ENCODE measurements around the gene HMGCR. TPM values are rescaled to one million over a fixed set of nuclear protein-coding genes. Genes with fewer than 3 reads are reported as not detected.

HMGCR gene
- polyA plus RNA-seq, 1 of the 3 experiments (the other 2 are of a cell fraction), result 8.2 TPM

DNA sequence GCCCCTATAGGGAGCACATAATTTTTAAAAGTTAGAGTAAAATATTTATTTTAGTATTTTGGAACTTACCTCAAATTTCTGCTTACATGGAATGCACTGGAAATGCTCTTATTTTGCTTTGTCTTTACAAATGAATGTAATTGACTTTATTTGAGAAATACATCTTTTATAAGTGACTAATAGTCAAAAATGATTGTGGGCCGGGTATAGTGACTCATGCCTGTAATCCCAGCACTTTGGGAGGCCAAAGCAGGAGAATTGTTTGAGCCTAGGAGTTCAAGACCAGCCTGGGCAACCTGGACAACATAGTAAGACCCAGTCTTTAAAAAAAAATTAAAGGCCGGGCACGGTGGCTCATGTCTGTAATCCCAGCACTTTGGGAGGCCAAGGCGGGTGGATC, 5.8 kb downstream of the HMGCR start:
- peaks cover 6% of the 10 kb centered on the region for H3F3A ChIP-seq (replicated peaks; ENCODE audit: insufficient read depth)
- H3K27me3 ChIP-seq (ENCODE audit: insufficient read depth), result no peaks in the 10 kb centered on the region
- H3K4me1 ChIP-seq (ENCODE audit: control insufficient read depth in 1 of 2, insufficient read depth in 2 of 2, low read depth in 1 of 2, low read length in 1 of 2), result peaks cover 0 to 14% of the 10 kb centered on the region in 2 experiments; a peak in 3 of 4 replicates
- H3K4me2 ChIP-seq, result no peak overlapping the region
- ChIA-PET POLR2A (no interaction called here), CTCF (no interaction called here)
- H3K27ac ChIP-seq (ENCODE audit: low read depth in 2 of 2, low read length in 1 of 2), result no peak overlapping the region
- H3K36me3 ChIP-seq (replicated peaks in 1 of 2; ENCODE audit: control insufficient read depth in 1 of 2, insufficient read depth in 2 of 2, low read length in 1 of 2), result peaks cover 40 to 42% of the 10 kb centered on the region in 2 experiments
- peaks cover 19% of the 10 kb centered on the region; the same call in 1 of the 2 replicates for H4K20me1 ChIP-seq (ENCODE audit: insufficient read depth)
- H3K9me2 ChIP-seq, result no peaks in the 10 kb centered on the region
- DNase-seq, result no peak
- no peak overlapping the region for H2AFZ ChIP-seq (ENCODE audit: low read depth)
- H3K9me3 ChIP-seq, result no peaks in the 10 kb centered on the region
- H3K79me2 ChIP-seq (ENCODE audit: insufficient read depth), result peaks cover 70% of the 10 kb centered on the region
- TF ChIP-seq JUND (IDR thresholded peaks at IDR 0.05), result 0 out of 2 replicates have a peak, but pooled peaks have one; percentile 8
- no peak for TF ChIP-seq CHD2 (IDR thresholded peaks at IDR 0.05; ENCODE audit: low read length, partially characterized antibody)
- no peak for TF ChIP-seq RFX5 (IDR thresholded peaks at IDR 0.05; ENCODE audit: low read length)
- TF ChIP-seq, protein P1, sequence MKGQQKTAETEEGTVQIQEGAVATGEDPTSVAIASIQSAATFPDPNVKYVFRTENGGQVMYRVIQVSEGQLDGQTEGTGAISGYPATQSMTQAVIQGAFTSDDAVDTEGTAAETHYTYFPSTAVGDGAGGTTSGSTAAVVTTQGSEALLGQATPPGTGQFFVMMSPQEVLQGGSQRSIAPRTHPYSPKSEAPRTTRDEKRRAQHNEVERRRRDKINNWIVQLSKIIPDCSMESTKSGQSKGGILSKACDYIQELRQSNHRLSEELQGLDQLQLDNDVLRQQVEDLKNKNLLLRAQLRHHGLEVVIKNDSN (IDR thresholded peaks at IDR 0.05; ENCODE audit: borderline replicate concordance, low read depth), result no peak
- no peak for TF ChIP-seq RXRA (IDR thresholded peaks at IDR 0.05; ENCODE audit: borderline replicate concordance, low read depth)
- no peak overlapping the region for H3K9ac ChIP-seq
- no peak overlapping the region for H3K4me3 ChIP-seq (ENCODE audit: low read depth in 2 of 2, low read length in 1 of 2)
- WGBS (ENCODE audit: low lambda C conversion rate), result 91% methylated on average over 4 of the region's 4 CpGs

DNA sequence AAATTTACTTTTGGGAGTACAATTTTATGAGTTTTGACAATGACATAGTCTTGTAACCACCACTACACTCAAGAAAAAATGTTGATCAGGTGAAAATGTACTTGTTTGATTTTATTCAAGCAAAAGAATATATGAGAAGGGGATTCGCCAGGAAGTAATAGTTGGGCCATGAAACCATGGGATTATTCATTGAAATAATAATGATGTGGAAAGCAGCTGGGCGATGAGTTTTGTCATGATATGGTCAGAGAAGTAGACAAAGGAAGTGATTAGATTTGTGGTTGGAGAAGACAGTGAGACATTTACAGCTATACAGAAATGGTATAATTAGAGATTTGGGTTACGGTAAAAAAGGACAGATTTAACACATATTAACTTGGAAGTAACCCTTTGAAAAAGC, 11.2 kb downstream of the HMGCR start:
- H3K9me3 ChIP-seq, result no peaks in the 10 kb centered on the region
- H3K9ac ChIP-seq, result no peak overlapping the region
- H3K4me3 ChIP-seq (ENCODE audit: low read depth in 2 of 2, low read length in 1 of 2), result no peak overlapping the region
- 0 out of 4 replicates have a peak overlapping the region, but pooled peaks of 1 of the 2 experiments have one; percentile 16 for H3K27ac ChIP-seq (ENCODE audit: low read depth in 2 of 2, low read length in 1 of 2)
- H3K27me3 ChIP-seq (ENCODE audit: insufficient read depth), result no peaks in the 10 kb centered on the region
- WGBS (ENCODE audit: low lambda C conversion rate), result 96% methylated on average over 3 of the region's 3 CpGs
- no peaks in the 10 kb centered on the region for H4K20me1 ChIP-seq (ENCODE audit: insufficient read depth)
- TF ChIP-seq ELF1 (IDR thresholded peaks at IDR 0.05) (no peak), MXI1 (IDR thresholded peaks at IDR 0.05; ENCODE audit: low read depth, low read length) (no peak)
- TF ChIP-seq, protein P2, sequence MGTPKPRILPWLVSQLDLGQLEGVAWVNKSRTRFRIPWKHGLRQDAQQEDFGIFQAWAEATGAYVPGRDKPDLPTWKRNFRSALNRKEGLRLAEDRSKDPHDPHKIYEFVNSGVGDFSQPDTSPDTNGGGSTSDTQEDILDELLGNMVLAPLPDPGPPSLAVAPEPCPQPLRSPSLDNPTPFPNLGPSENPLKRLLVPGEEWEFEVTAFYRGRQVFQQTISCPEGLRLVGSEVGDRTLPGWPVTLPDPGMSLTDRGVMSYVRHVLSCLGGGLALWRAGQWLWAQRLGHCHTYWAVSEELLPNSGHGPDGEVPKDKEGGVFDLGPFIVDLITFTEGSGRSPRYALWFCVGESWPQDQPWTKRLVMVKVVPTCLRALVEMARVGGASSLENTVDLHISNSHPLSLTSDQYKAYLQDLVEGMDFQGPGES (IDR thresholded peaks at IDR 0.05; ENCODE audit: low read depth, low read length), result no peak
- no peak for DNase-seq
- POLR2A ChIA-PET, result no interaction called here
- no peaks in the 10 kb centered on the region for H3K9me2 ChIP-seq
- no peaks in the 10 kb centered on the region for H3K4me1 ChIP-seq (ENCODE audit: control insufficient read depth in 1 of 2, insufficient read depth in 2 of 2, low read depth in 1 of 2, low read length in 1 of 2)
- CTCF ChIA-PET, result interaction anchor here (1.3 kb wide), 1 partner anchor 14 kb away, joined by 3 read pairs; no protein-coding TSS in a partner anchor
- H3K4me2 ChIP-seq, result no peak overlapping the region
- H3K79me2 ChIP-seq (ENCODE audit: insufficient read depth), result peaks cover 22% of the 10 kb centered on the region
- peaks cover 6% of the 10 kb centered on the region for H3F3A ChIP-seq (replicated peaks; ENCODE audit: insufficient read depth)
- peaks cover 86 to 91% of the 10 kb centered on the region in 2 experiments for H3K36me3 ChIP-seq (replicated peaks in 1 of 2; ENCODE audit: control insufficient read depth in 1 of 2, insufficient read depth in 2 of 2, low read length in 1 of 2)
- H2AFZ ChIP-seq (ENCODE audit: low read depth), result no peak overlapping the region

DNA sequence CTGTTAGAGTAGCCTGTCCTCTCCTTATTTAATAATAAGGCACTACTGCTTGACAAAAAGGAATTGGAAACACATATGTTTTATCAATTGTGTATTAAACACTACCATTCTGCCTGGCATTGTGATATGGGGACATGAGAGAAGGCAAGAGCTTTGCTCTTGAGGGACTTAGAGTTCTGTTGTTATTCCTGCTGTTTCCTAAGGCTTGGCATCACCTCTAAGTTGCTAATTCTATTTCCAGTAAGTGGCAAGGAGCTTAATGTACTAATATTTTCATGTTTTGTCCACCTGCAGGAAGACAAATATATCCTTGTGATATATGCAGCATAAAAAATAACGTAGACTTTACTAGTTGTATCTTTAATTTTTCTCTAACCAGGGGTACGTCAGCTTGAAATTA, 12.6 kb downstream of the HMGCR start:
- Histone ChIP-seq H3K36me3 (replicated peaks in 1 of 2; ENCODE audit: control insufficient read depth in 1 of 2, insufficient read depth in 2 of 2, low read length in 1 of 2) (peaks cover 92 to 94% of the 10 kb centered on the region in 2 experiments), H3K4me1 (ENCODE audit: control insufficient read depth in 1 of 2, insufficient read depth in 2 of 2, low read depth in 1 of 2, low read length in 1 of 2) (no peaks in the 10 kb centered on the region), H4K20me1 (ENCODE audit: insufficient read depth) (no peaks in the 10 kb centered on the region), H3K9me3 (no peaks in the 10 kb centered on the region), H3K4me3 (ENCODE audit: low read depth in 2 of 2, low read length in 1 of 2) (no peak overlapping the region), H3K4me2 (no peak overlapping the region), H3K79me2 (ENCODE audit: insufficient read depth) (peaks cover 12% of the 10 kb centered on the region; the same call in 1 of the 2 replicates), H3K9me2 (no peaks in the 10 kb centered on the region), H3F3A (replicated peaks; ENCODE audit: insufficient read depth) (peaks cover 6% of the 10 kb centered on the region), H2AFZ (ENCODE audit: low read depth) (no peak overlapping the region), H3K27ac (ENCODE audit: low read depth in 2 of 2, low read length in 1 of 2) (no peak overlapping the region), H3K27me3 (ENCODE audit: insufficient read depth) (no peaks in the 10 kb centered on the region), H3K9ac (no peak overlapping the region)
- CTCF ChIA-PET, result interaction anchor here (0.8 to 1.5 kb wide), 2 partner anchors 10 to 13 kb away, joined by 3 to 4 read pairs; partner anchors contain the start of gene HMGCR
- WGBS (ENCODE audit: low lambda C conversion rate), result 88% methylated on average over 2 of the region's 2 CpGs
- no peak for DNase-seq
- TF ChIP-seq GABPA (IDR thresholded peaks at IDR 0.05; ENCODE audit: low read depth), result no peak
- TF ChIP-seq EZH2phosphoT487 (IDR thresholded peaks at IDR 0.05; ENCODE audit: borderline replicate concordance, low read depth), result no peak
- TF ChIP-seq ELF1 (IDR thresholded peaks at IDR 0.05), result no peak
- TF ChIP-seq, protein P3, sequence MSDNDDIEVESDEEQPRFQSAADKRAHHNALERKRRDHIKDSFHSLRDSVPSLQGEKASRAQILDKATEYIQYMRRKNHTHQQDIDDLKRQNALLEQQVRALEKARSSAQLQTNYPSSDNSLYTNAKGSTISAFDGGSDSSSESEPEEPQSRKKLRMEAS (IDR thresholded peaks at IDR 0.05; ENCODE audit: low read depth), result no peak
- TF ChIP-seq, protein P4, sequence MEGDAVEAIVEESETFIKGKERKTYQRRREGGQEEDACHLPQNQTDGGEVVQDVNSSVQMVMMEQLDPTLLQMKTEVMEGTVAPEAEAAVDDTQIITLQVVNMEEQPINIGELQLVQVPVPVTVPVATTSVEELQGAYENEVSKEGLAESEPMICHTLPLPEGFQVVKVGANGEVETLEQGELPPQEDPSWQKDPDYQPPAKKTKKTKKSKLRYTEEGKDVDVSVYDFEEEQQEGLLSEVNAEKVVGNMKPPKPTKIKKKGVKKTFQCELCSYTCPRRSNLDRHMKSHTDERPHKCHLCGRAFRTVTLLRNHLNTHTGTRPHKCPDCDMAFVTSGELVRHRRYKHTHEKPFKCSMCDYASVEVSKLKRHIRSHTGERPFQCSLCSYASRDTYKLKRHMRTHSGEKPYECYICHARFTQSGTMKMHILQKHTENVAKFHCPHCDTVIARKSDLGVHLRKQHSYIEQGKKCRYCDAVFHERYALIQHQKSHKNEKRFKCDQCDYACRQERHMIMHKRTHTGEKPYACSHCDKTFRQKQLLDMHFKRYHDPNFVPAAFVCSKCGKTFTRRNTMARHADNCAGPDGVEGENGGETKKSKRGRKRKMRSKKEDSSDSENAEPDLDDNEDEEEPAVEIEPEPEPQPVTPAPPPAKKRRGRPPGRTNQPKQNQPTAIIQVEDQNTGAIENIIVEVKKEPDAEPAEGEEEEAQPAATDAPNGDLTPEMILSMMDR (IDR thresholded peaks at IDR 0.05), result no peak
- no peak for TF ChIP-seq NFIC (IDR thresholded peaks at IDR 0.05; ENCODE audit: borderline replicate concordance)
- no peak for TF ChIP-seq TEAD4 (IDR thresholded peaks at IDR 0.05; ENCODE audit: borderline replicate concordance, insufficient read depth)
- TF ChIP-seq FOXM1 (IDR thresholded peaks at IDR 0.05; ENCODE audit: low read depth), result no peak
- no peak for TF ChIP-seq CHD2 (IDR thresholded peaks at IDR 0.05; ENCODE audit: low read length, partially characterized antibody)
- TF ChIP-seq, protein P5, sequence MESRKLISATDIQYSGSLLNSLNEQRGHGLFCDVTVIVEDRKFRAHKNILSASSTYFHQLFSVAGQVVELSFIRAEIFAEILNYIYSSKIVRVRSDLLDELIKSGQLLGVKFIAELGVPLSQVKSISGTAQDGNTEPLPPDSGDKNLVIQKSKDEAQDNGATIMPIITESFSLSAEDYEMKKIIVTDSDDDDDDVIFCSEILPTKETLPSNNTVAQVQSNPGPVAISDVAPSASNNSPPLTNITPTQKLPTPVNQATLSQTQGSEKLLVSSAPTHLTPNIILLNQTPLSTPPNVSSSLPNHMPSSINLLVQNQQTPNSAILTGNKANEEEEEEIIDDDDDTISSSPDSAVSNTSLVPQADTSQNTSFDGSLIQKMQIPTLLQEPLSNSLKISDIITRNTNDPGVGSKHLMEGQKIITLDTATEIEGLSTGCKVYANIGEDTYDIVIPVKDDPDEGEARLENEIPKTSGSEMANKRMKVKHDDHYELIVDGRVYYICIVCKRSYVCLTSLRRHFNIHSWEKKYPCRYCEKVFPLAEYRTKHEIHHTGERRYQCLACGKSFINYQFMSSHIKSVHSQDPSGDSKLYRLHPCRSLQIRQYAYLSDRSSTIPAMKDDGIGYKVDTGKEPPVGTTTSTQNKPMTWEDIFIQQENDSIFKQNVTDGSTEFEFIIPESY (IDR thresholded peaks at IDR 0.05; ENCODE audit: borderline replicate concordance, low read depth), result no peak
- TF ChIP-seq RXRA (IDR thresholded peaks at IDR 0.05; ENCODE audit: borderline replicate concordance, low read depth), result no peak
- POLR2A ChIA-PET, result no interaction called here
